Measurements from ENCODE around the gene FAM13B.
A peak's percentile ranks its signal among the peaks of the same experiment; 100 is the strongest.
"Not testable (repeated sequence)": the region's sequence is repeated elsewhere in the genome, so short reads cannot be mapped to it uniquely, and the experiment has no call there.

The FAM13B gene

GRCh38 chr5:138032572-138033385 is at the start of gene FAM13B:
TSS of gene FAM13B (minus strand) at chr5:138033079. CDS start at chr5:138019111, 13,968 bp downstream.
- intact Hi-C loops (cut with DNase I), result loop anchor here (10.0 kb wide), 2 partner anchors 108 to 258 kb away; no protein-coding TSS in a partner anchor
- DNase-seq, result peak; percentile 65 to 96 (median 76)

- no peak for DNase-seq
- intact Hi-C loops (cut with DNase I), result no loop called here
Observed at GRCh38 chr5:138082033-138082432, 49.2 kb upstream of the FAM13B start.

DNA sequence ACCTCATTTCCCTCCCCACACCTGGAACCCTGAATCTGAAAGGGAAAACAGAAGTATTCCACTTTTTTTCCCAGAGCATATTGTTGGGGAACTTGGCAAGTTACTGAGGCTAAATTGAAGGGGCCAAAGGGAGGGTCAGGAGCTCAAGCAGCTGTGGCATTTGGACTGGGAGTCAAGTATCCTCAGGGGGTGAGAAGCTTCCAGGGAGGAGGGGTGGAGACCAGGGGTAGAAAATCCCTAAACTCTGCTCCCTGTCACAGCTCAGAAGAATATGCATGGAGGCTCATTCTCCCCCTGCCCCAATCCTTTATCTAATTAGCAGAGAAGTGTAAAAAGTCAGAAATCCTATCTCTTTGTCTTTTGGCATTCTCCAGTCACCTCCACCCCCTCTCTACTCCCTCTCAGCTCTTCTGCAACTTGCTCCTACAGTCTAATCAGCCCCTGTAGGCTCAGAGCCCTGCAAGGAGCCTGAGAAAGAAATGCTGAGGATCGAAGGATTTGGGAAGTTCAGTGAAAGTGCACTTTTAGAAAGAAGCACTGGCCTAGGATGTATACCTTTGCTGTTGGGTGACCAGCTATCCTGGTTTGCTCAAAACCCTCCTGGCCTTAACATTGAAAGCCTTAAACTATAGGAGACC is 45.2 kb upstream of the FAM13B start:
- DNase-seq, result no peak
- intact Hi-C loops (cut with DNase I), result no loop called here

GRCh38 chr5:138077064-138077696 is 44.3 kb upstream of the FAM13B start:
- DNase-seq, result peak in 7 of 10 donors; percentile 17 to 88 (median 71)
- intact Hi-C loops (cut with DNase I), result loop anchor here (1.0 kb wide), 1 partner anchor 56 kb away; no protein-coding TSS in a partner anchor

DNA sequence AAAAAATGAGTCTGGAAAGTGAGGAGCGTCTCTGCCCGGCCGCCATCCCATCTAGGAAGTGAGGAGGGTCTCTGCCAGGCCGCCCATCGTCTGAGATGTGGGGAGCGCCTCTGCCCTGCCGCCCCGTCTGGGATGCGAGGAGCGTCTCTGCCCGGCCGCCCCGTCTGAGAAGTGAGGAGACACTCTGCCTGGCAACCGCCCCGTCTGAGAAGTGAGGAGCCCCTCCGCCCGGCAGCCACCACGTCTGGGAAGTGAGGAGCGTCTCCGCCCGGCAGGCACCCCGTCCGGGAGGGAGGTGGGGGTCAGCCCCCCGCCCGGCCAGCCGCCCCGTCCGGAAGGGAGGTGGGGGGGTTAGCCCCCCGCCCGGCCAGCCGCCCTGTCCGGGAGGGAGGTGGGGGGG is 37.1 kb upstream of the FAM13B start:
- intact Hi-C loops (cut with DNase I); DNase-seq: not testable (repeated sequence)

GRCh38 chr5:138068742-138069600 is 36.1 kb upstream of the FAM13B start:
- DNase-seq, result peak; percentile 17 to 95 (median 72)
- intact Hi-C loops (cut with DNase I), result loop anchor here (2.0 kb wide), 1 partner anchor 32 kb away; no protein-coding TSS in a partner anchor

DNA sequence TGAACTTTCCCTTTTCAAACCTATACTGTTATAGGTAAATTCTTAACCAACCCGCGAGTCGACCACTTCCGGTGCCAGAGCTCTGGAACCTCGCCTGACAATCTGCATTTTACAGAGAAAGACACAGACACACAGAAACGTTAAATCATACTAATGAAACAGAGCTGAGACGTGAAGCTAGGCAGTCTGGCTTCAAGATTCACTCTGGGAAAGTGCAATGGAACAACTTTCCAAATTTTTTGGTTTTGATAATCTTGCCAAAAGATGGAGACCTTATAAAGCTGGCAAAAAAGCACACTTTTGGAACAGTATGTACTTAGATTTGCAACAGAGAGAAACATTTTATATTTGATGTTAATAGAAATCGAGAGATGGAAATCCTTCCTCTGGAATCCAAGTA is 35.1 kb upstream of the FAM13B start:
- DNase-seq, result no peak
- intact Hi-C loops (cut with DNase I), result loop anchor here (2.0 kb wide), 1 partner anchor 31 kb away; no protein-coding TSS in a partner anchor

GRCh38 chr5:138065102-138065501 is 32.2 kb upstream of the FAM13B start:
- intact Hi-C loops (cut with DNase I), result no loop called here
- DNase-seq, result no peak

DNA sequence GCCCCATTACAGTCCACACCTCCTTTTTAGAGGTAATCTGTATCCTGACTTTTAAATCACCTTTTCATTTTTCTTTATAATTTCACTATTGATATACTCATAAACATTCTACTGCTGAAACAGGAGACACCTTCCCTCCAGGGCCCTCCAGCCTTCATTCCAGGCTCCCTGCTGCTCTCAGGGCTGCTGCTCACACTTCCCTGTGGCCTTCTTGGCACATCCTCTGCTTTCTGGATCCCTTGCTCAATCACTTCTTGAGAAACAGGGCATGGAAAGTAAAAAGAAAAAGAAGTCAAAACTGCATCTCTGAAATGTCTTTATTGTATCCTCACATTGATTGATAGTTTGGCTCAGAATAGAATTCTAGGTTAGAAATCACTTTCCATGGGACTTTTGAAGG is 31.6 kb upstream of the FAM13B start:
- intact Hi-C loops (cut with DNase I), result no loop called here
- DNase-seq, result no peak

GRCh38 chr5:138054847-138055558 is 22.1 kb upstream of the FAM13B start:
- intact Hi-C loops (cut with DNase I), result no loop called here
- DNase-seq, result peak in 7 of 10 donors; percentile 33 to 82 (median 52)

GRCh38 chr5:138054206-138054605 is 21.3 kb upstream of the FAM13B start:
- DNase-seq, result no peak
- intact Hi-C loops (cut with DNase I), result no loop called here

DNA sequence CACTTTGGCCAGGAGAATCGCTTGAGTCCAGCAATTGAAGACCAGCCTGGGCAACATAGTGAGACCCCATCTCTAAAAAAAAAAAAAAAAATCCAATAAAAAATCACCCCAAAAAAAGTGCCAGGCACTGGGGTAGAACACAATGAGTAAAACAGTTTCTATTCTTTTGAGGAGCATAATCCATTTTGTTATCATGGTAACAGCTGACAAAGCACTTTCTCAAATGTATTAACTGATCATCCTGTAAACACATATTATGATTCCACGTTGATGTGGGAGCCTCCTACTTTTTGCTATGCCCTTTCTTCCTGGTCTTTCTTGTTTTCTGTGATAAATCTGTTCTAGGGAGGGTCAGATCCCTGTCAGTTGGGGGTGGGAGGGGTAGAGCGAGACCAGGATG is 20.7 kb upstream of the FAM13B start:
- intact Hi-C loops (cut with DNase I), result no loop called here
- no peak for DNase-seq

GRCh38 chr5:138052718-138053117 is 19.8 kb upstream of the FAM13B start:
- intact Hi-C loops (cut with DNase I), result not testable (repeated sequence)

DNA sequence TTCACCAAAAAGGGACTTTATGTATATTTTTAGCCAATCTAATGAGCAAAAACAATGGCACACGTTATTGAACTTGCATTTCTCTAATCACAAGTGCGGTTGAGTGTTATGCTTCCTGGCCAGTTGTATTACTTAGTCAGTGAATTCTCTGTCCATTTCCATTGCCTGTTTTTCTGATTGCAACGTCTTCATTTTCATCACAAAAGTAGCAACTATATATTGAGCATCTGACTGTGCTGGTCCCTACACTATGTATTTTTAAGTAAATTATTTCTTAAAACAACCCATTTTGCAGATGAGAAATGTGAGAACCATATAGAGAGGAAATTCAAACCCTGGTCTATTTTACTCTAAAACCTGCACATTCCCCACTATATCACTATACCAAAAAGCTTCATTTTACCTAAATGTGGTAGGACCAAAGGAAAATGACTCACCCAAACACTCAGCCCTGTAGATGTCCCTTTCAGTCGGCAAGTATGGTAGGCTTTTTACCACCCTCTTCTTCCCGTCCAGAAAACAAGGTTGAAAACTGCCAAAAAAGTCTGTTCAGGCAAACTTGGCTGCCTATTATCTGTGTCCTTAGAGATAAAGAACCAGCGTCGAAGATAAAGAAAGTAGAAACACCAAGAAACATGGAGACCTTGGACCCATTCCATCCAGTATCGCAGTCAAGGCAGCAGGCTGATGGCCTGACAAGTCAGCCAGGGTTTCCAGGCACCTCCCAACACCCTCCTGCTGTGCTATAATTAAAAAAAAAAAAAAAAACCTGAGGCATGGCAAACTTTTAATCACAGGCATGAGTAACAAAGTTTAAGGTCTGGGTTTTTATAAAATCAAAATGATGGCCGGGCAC is 18.8 kb upstream of the FAM13B start:
- no peak for DNase-seq
- intact Hi-C loops (cut with DNase I), result no loop called here

More at GRCh38 chr5:138052718-138053117, 19.8 kb upstream of the FAM13B start:
- DNase-seq, result not testable (repeated sequence)

GRCh38 chr5:138045283-138045682 is 12.4 kb upstream of the FAM13B start:
- DNase-seq; intact Hi-C loops (cut with DNase I): not testable (repeated sequence)

DNA sequence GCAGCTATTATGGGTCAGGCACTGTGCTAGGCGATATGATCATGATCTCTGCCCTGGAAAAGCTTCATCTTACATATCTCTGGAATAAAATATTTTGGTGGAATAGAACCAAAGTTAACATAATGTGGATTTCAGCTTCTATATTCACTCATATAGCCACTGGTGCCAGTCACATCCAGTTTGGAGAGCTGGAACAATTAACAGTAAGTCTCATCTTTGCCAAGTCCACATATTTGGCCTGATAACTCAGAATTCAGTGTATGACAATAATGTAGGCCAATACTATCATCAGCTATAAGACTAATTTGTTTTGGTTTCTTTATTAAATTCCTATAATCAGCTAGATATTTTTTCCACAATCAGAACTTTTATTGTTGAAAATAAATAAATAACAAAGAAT is 5.9 kb upstream of the FAM13B start:
- intact Hi-C loops (cut with DNase I), result loop anchor here (10.0 kb wide), 2 partner anchors 114 to 264 kb away; no protein-coding TSS in a partner anchor
- DNase-seq, result peak in 1 of 10 donors; percentile 19

DNA sequence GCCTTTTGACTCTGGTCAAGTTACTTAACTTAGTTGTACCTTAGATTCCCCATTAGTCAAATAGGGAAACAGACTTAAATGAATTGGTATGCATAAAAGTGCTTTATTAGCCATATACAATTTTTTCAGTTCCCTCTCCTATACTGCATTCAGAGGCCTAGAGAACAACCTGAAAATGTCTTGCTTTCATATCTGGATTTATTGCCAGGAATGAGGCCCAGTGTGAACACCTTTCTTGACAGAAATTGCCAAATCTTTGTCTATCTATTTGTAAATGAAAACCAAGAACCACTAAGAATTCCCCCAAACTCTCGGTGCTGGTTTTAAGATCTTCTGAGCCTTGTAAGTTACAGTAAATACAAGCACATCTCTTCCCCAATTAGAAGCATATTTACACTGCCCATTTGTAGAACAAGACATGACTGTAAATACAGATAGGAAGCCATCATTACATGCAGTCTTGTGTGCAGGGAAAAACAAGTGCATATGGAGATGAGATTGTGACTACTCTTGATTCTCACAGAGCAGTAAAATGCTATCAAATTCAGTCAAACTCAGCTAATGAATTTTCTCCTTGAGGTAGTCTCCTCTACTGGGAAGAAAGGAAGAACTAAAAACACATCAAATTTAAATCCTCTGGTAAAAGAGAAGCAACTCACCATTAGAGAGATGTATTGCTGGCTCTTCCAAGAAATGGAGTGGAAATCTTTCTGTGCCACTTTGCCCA is 5.2 kb upstream of the FAM13B start:
- intact Hi-C loops (cut with DNase I), result loop anchor here (2.0 to 10.0 kb wide), 3 partner anchors 31 to 263 kb away; no protein-coding TSS in a partner anchor
- DNase-seq, result no peak

DNA sequence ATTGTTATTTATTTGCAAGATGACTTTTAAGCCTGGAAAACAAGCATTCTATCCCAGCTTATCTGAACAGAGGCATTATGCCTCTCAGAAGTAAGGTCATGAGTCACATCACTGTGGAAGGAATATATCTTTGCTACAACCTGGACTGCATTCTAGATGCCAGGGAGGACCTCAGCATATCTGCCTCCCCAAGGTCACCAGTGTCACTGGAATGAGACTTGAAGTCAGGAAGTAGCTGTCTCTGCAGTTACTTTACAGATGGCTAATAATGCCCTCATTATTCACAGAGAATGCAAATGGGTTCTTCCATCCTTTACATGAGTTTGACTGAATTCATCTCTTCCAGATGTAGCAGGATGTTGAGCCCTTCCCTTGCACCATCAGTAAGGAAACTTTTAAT is 4.4 kb upstream of the FAM13B start:
- intact Hi-C loops (cut with DNase I), result loop anchor here (2.0 to 10.0 kb wide), 3 partner anchors 32 to 262 kb away; no protein-coding TSS in a partner anchor
- DNase-seq, result no peak
